NB4 (cell line): Measurements from ENCODE around the gene TMEM252.

ENCODE experiments used
- CTCF ChIP-seq: IDR thresholded peaks from one replicate; pipeline ENCODE4 v1.5.1; 2012; ENCODE audit warnings: low read depth, low read length
- POLR2A ChIP-seq: IDR thresholded peaks from 2 replicates; pipeline ENCODE4 v1.6.1; 2011; ENCODE audit warnings: mild to moderate bottlenecking; ENCODE audit not compliant: insufficient read length; ENCODE audit errors: extremely low read depth
- TF ChIP-seq, protein P1 (sequence below): IDR thresholded peaks from 2 replicates; pipeline ENCODE4 v1.6.1; 2011; ENCODE audit warnings: low read depth, low read length

GRCh38 chr9:68515326-68516017 is 25.2 kb downstream of the TMEM252 start:
- TF ChIP-seq CTCF (no peak), POLR2A (no peak)
- TF ChIP-seq, protein P1, sequence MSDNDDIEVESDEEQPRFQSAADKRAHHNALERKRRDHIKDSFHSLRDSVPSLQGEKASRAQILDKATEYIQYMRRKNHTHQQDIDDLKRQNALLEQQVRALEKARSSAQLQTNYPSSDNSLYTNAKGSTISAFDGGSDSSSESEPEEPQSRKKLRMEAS = no peak
